GM15510 (cell line): ENCODE results near the gene HOXB8.

Source experiments
- POLR2A ChIP-seq: IDR thresholded peaks from 3 replicates; pipeline ENCODE4 v1.6.1; 2011; ENCODE audit warnings: borderline replicate concordance; ENCODE audit not compliant: insufficient read length; ENCODE audit errors: extremely low read depth

The HOXB8 gene

DNA sequence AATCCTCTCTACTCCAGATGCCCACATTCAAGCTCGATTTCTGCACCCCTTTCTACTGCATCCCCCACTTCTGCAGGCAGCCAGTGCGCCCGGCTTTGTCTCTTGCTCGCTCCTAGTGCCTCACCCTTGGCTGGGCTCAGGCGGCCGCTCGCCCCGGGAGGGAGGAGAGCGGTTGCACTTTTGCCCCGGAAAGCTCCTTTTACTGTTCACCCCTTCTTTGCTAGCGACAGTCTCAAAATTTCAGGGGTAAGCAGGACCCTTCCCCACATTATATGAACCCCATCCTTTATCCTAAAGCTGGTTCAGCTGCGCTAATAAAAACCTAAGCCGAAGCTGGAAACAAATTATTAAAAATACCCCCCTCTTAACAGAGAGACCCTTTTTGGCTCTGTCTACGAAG lies 22.5 kb downstream of the HOXB8 start:
- no peak for TF ChIP-seq POLR2A

DNA sequence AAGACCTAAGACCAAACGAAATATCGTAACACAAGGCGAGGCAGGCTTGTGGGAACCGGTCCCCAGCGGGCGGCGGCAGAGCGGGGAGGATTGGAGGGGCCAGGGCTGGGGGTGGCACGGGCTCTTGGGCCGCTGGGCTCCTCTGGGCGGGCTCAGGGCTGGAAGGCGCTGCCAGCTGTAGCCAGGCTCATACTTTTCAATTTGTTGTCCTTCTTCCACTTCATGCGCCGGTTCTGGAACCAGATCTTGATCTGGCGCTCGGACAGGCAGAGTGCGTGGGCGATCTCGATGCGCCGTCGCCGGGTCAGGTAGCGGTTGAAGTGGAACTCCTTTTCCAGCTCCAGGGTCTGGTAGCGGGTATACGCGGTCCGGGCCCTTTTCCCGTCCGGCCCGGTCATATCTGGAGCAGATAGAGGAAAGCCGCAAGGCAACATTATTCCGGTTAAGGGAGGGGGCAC lies 23.0 kb downstream of the HOXB8 start:
- TF ChIP-seq POLR2A: no peak

DNA sequence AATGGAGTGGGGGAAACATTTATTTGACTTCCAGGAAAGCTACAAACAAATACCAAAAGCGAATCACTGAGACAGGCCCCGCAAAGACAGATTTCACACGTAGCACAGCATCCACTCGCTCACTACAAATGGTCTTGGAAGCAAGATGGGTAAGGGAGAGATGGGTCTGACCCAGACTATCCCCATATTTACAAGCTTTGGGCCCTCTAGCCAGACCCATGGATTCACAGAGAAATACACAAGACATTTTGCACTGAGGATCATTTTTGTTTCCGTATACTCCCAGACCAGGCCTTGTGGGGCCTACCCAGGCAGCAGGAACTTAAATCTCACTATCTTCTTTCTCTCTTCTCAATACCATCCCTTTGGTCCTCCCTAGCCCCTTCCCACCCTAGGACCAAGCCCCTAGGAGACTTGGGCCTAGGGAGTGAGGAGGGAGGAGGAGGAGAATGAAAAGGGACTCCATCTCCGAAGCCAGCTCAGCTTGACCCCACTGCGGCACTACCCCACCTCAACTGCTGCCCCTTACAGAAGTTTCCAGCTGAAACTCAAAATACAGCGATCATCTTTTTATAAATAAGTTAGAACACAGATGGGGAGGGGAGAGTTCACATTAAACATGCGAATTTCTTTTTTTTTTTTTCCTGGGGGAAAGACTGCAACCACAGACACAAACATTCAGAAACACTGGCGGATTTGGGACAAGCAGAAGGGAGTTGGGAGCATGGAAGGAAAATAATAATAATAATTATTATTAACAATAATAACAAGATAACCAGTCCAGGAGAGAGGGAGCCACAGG lies 23.6 kb downstream of the HOXB8 start:
- TF ChIP-seq POLR2A: no peak

- TF ChIP-seq POLR2A: no peak
These were observed 24.4 kb downstream of the HOXB8 start for GRCh38 chr17:48590607-48591161.

DNA sequence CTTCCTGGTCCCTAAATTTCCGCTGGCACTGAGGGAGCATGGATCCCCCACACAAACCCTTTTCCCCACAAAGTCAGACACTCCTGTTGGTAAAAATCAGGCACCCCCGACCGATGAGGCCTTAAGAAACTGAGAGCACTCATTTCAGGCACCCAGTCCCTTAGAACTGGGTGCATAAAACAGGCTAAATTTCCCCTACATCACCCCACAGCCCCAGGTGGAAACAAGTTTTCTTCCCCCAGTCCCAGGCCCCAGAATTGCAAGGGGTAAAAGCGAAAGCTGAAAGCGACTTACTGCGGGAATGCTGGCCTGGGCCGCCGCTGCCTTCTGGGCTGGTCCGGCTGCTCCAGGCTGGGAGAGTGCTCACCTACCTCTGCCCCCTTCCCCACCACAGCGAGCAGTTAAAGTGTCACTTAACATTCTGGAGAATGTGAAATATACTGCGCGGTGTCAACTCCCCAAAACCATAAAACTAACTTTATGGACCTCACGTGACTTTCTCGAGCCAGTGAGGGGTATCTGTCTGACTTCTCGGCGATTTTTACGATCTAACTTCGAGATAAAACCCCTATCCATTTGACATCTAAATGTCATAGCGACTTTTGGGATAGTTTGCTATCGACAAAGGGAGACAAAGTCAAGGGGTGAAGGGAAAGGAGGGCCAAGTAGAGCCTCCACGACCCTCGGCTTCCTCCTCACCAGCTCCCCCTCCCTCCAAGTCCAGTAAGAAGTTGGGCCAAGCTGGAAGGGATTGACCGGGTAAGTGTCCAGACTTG lies 25.1 kb downstream of the HOXB8 start, which contains the start of gene HOXB3:
Gene HOXB3, minus strand, starts transcription at position 411 of the 776 bp plus-strand sequence. CDS start 37,767 bp downstream, outside the sequence.
- TF ChIP-seq POLR2A: no peak

- TF ChIP-seq POLR2A: no peak
These were observed 25.8 kb downstream of the HOXB8 start for GRCh38 chr17:48589060-48589830.

- TF ChIP-seq POLR2A: no peak
These were observed 26.6 kb downstream of the HOXB8 start for GRCh38 chr17:48588528-48588927.

GRCh38 chr17:48588074-48588415 lies 27.0 kb downstream of the HOXB8 start:
- no peak for TF ChIP-seq POLR2A

GRCh38 chr17:48587276-48588073 lies 27.6 kb downstream of the HOXB8 start:
- TF ChIP-seq POLR2A: no peak

GRCh38 chr17:48586355-48587258 lies 28.5 kb downstream of the HOXB8 start:
- TF ChIP-seq POLR2A: no peak

- no peak for TF ChIP-seq POLR2A
These were observed 30.8 kb downstream of the HOXB8 start for GRCh38 chr17:48584223-48584741.

GRCh38 chr17:48583708-48584222 lies 31.3 kb downstream of the HOXB8 start:
- TF ChIP-seq POLR2A: no peak

GRCh38 chr17:48582750-48583069 lies 32.4 kb downstream of the HOXB8 start:
- no peak for TF ChIP-seq POLR2A
